HG03039 (cell line): ENCODE results near the gene NDUFS8.
A peak's percentile ranks its signal among the peaks of the same experiment; 100 is the strongest.

Experiments used
- ATAC-seq: cut with Tn5 transposase; IDR thresholded peaks from one replicate; pipeline ENCODE4 v1.9.1; 2021; ENCODE audit warnings: mild to moderate bottlenecking, moderate library complexity; ENCODE audit not compliant: unreplicated experiment

The NDUFS8 gene

GRCh38 chr11:68035266-68035876 is 4.9 kb downstream of the NDUFS8 start:
- ATAC-seq = no peak

GRCh38 chr11:68036141-68036716 is 5.7 kb downstream of the NDUFS8 start:
- ATAC-seq = no peak

GRCh38 chr11:68036717-68037239 is 6.3 kb downstream of the NDUFS8 start:
- ATAC-seq = no peak

GRCh38 chr11:68037411-68038225 is 7.1 kb downstream of the NDUFS8 start:
- ATAC-seq = no peak

GRCh38 chr11:68038226-68038717 is 7.8 kb downstream of the NDUFS8 start:
- no peak for ATAC-seq

GRCh38 chr11:68038718-68039525 is 8.4 kb downstream of the NDUFS8 start, which contains the start of gene TCIRG1:
TSS of gene TCIRG1 (plus strand) at chr11:68039025. CDS start at chr11:68041272, 2,247 bp downstream.
- ATAC-seq = peak; percentile 39

GRCh38 chr11:68039526-68040086 is 9.1 kb downstream of the NDUFS8 start:
- no peak for ATAC-seq

- ATAC-seq = no peak
Measured at GRCh38 chr11:68040101-68040956, 9.8 kb downstream of the NDUFS8 start.

GRCh38 chr11:68040957-68041591 is 10.6 kb downstream of the NDUFS8 start:
- ATAC-seq = no peak

- no peak for ATAC-seq
Measured at GRCh38 chr11:68041617-68042218, 11.2 kb downstream of the NDUFS8 start.

GRCh38 chr11:68042219-68043028 is 11.9 kb downstream of the NDUFS8 start:
- no peak for ATAC-seq

- no peak for ATAC-seq
Measured at GRCh38 chr11:68043029-68043348, 12.5 kb downstream of the NDUFS8 start.

GRCh38 chr11:68043349-68044144 is 13.1 kb downstream of the NDUFS8 start:
- ATAC-seq = no peak

- no peak for ATAC-seq
Measured at GRCh38 chr11:68044145-68044813, 13.8 kb downstream of the NDUFS8 start.

- ATAC-seq = no peak
Measured at GRCh38 chr11:68044898-68045351, 14.4 kb downstream of the NDUFS8 start.
